Astrocyte (in vitro differentiated cells and primary cell): ENCODE results near the gene PGS1. TPM values are rescaled to one million over a fixed set of nuclear protein-coding genes. Genes with fewer than 3 reads are reported as not detected.

Source experiments
- DNase-seq: peaks from one replicate; pipeline ENCODE4 v3.0.0-alpha.2; 2010; ENCODE audit warnings: low read depth
- FAIRE-seq: peaks from 2 replicates; lab custom pipeline; 2011; peaks lifted over from hg19 to GRCh38; lab: Jason Lieb, UNC
- H2AFZ ChIP-seq: 2 replicates; pipeline ENCODE4 v1.6.0; 2012; ENCODE audit warnings: low read depth, low read length, inconsistent platforms
- H3K27ac ChIP-seq: 2 replicates; pipeline ENCODE4 v1.5.1; 2011; ENCODE audit warnings: low read depth, low read length, inconsistent platforms
- H3K27me3 ChIP-seq: 2 replicates; pipeline ENCODE4 v1.6.0; 2011; ENCODE audit warnings: low read length, inconsistent platforms; ENCODE audit not compliant: insufficient read depth
- H3K36me3 ChIP-seq: 2 replicates; pipeline ENCODE4 v1.5.1; 2011; ENCODE audit warnings: low read length, inconsistent platforms; ENCODE audit not compliant: insufficient read depth
- H3K4me1 ChIP-seq: 2 replicates; pipeline ENCODE4 v1.5.1; 2011; ENCODE audit warnings: low read length, inconsistent platforms; ENCODE audit not compliant: insufficient read depth
- H3K4me2 ChIP-seq: 2 replicates; pipeline ENCODE4 v1.6.0; 2012; ENCODE audit warnings: low read length, inconsistent platforms
- H3K4me3 ChIP-seq: 2 replicates; pipeline ENCODE4 v1.5.1; 2011; ENCODE audit warnings: low read depth, mild to moderate bottlenecking, low read length, inconsistent platforms; ENCODE audit not compliant: insufficient read depth
- H3K79me2 ChIP-seq: 2 replicates; pipeline ENCODE4 v1.6.0; 2012; ENCODE audit warnings: mild to moderate bottlenecking, low read length, inconsistent platforms; ENCODE audit not compliant: insufficient read depth
- H3K9ac ChIP-seq: 2 replicates; pipeline ENCODE4 v1.6.0; 2012; ENCODE audit warnings: mild to moderate bottlenecking, low read length, inconsistent platforms
- H3K9me3 ChIP-seq: 2 replicates; pipeline ENCODE4 v1.5.1; 2012; ENCODE audit warnings: low read depth, mild to moderate bottlenecking, low read length, inconsistent platforms; ENCODE audit not compliant: insufficient read depth
- H4K20me1 ChIP-seq: 2 replicates; pipeline ENCODE4 v1.6.0; 2012; ENCODE audit warnings: low read length, inconsistent platforms; ENCODE audit not compliant: insufficient read depth
- H3K27ac Mint-ChIP-seq: one replicate; pipeline ENCODE4 v1.8.0; 2021; ENCODE audit warnings: mild to moderate bottlenecking, mixed read lengths; ENCODE audit not compliant: unreplicated experiment
- H3K27me3 Mint-ChIP-seq: one replicate; pipeline ENCODE4 v1.8.0; 2021; ENCODE audit warnings: low read depth, mixed read lengths; ENCODE audit not compliant: unreplicated experiment
- H3K36me3 Mint-ChIP-seq: one replicate; pipeline ENCODE4 v1.8.0; 2021; ENCODE audit warnings: low read depth, mixed read lengths; ENCODE audit not compliant: unreplicated experiment
- H3K4me1 Mint-ChIP-seq: one replicate; pipeline ENCODE4 v1.8.0; 2021; ENCODE audit warnings: low read depth, mixed read lengths; ENCODE audit not compliant: unreplicated experiment
- H3K4me3 Mint-ChIP-seq: one replicate; pipeline ENCODE4 v1.8.0; 2021; ENCODE audit warnings: mild to moderate bottlenecking, moderate library complexity, mixed read lengths; ENCODE audit not compliant: unreplicated experiment
- H3K9me3 Mint-ChIP-seq: one replicate; pipeline ENCODE4 v1.8.0; 2021; ENCODE audit warnings: mild to moderate bottlenecking, mixed read lengths; ENCODE audit not compliant: unreplicated experiment
- EZH2 ChIP-seq: IDR thresholded peaks from 2 replicates; pipeline ENCODE4 v1.6.1; 2012; ENCODE audit warnings: mild to moderate bottlenecking, low read length, inconsistent platforms; ENCODE audit not compliant: insufficient read depth
- total RNA-seq: library from RNA; stranded (reverse); gene quantifications from 2 replicates; pipeline ENCODE4 v1.2.1, GENCODE V29; 2021
- TF ChIP-seq, protein P1 (sequence below): IDR thresholded peaks from 2 replicates; pipeline ENCODE4 v1.5.1; 2011; ENCODE audit warnings: low read depth, mild to moderate bottlenecking, inconsistent platforms, low read length, moderate library complexity; ENCODE audit not compliant: insufficient read depth

PGS1 gene
- total RNA-seq, 1 donor from 2014 or later, result 32.0 TPM

DNA sequence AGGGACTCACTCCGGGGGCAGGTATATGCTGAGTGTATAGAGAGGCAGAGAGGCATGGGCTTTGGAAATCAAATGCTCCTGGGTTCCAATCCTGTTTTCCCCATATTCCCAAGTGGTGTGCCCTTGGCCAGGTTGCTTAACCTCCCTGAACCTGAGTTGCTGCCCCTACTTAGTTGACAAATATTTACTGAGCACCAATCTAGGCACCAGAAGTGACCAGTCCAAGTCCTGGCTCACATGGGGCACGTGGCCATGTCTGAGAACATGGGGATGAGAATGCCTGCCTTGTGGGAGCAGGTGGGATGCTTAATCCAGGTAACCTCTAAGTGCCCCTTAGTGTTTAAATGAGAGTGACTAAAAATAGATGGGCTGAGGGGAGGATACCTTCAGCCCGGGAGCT is 22.7 kb upstream of the PGS1 start:
- H3K4me1 Mint-ChIP-seq, result peaks cover 33% of the 10 kb centered on the region
- H3K9me3 Mint-ChIP-seq, result no peaks in the 10 kb centered on the region
- no peaks in the 10 kb centered on the region for H3K27me3 Mint-ChIP-seq
- no peak for DNase-seq
- no peak for FAIRE-seq
- Histone ChIP-seq H3K79me2 (peaks cover 38% of the 10 kb centered on the region), H4K20me1 (peaks cover 42% of the 10 kb centered on the region), H3K27me3 (no peaks in the 10 kb centered on the region), H3K9me3 (no peaks in the 10 kb centered on the region), H3K4me2 (peak overlapping the region; percentile 94), H3K4me3 (no peak overlapping the region), H3K9ac (peak overlapping the region; percentile 30), H3K4me1 (peaks cover 60% of the 10 kb centered on the region), H3K27ac (no peak overlapping the region), H2AFZ (no peak overlapping the region), H3K36me3 (peaks cover 5% of the 10 kb centered on the region)
- peak overlapping the region; percentile 77 for H3K4me3 Mint-ChIP-seq
- TF ChIP-seq, protein P1, sequence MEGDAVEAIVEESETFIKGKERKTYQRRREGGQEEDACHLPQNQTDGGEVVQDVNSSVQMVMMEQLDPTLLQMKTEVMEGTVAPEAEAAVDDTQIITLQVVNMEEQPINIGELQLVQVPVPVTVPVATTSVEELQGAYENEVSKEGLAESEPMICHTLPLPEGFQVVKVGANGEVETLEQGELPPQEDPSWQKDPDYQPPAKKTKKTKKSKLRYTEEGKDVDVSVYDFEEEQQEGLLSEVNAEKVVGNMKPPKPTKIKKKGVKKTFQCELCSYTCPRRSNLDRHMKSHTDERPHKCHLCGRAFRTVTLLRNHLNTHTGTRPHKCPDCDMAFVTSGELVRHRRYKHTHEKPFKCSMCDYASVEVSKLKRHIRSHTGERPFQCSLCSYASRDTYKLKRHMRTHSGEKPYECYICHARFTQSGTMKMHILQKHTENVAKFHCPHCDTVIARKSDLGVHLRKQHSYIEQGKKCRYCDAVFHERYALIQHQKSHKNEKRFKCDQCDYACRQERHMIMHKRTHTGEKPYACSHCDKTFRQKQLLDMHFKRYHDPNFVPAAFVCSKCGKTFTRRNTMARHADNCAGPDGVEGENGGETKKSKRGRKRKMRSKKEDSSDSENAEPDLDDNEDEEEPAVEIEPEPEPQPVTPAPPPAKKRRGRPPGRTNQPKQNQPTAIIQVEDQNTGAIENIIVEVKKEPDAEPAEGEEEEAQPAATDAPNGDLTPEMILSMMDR, result no peak
- no peak for TF ChIP-seq EZH2
- H3K36me3 Mint-ChIP-seq, result no peaks in the 10 kb centered on the region
- H3K27ac Mint-ChIP-seq, result peak overlapping the region; percentile 80

DNA sequence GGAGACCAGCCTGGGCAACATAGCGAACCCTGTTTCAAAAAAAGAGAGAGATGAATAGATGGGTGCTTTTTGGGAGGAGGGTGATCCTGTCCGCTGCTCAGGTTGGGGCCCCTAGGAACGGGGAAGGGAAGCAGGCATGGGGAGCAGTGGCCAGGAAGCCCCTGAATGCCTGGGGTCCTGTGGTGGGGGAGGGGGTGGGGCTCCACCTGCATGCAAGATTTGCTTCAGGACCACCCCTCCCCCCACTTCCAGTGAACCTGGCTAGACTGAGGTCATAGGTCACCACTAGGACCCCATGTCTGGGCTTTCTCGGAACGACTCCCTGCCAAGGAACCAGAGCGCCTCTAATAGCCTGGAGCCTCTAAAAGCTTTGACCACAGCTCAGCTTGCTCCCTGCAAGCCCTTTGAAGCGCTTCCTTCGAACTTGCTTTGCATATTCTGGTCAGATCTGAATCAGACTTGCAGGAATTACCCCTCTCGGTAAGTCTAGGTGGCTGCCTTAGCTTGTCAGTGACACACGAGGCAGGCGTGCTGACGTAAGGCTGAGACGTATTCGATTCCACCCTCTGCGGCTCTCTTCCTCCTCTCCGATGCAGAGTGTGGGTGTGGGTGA is 22.2 kb upstream of the PGS1 start:
- no peak overlapping the region for H3K4me3 ChIP-seq
- Mint-ChIP-seq H3K36me3 (no peaks in the 10 kb centered on the region), H3K9me3 (no peaks in the 10 kb centered on the region), H3K4me1 (peaks cover 34% of the 10 kb centered on the region), H3K4me3 (peak overlapping the region; percentile 77), H3K27me3 (no peaks in the 10 kb centered on the region), H3K27ac (peak overlapping the region; percentile 80)
- peaks cover 42% of the 10 kb centered on the region for H4K20me1 ChIP-seq
- peak overlapping the region; percentile 30 for H3K9ac ChIP-seq
- H3K27me3 ChIP-seq, result no peaks in the 10 kb centered on the region
- FAIRE-seq (no peak), DNase-seq (peak; percentile 98)
- peaks cover 38% of the 10 kb centered on the region for H3K79me2 ChIP-seq
- H3K36me3 ChIP-seq, result peaks cover 5% of the 10 kb centered on the region
- peaks cover 59% of the 10 kb centered on the region for H3K4me1 ChIP-seq
- H3K9me3 ChIP-seq, result no peaks in the 10 kb centered on the region
- TF ChIP-seq, protein P1, result no peak
- TF ChIP-seq EZH2, result no peak
- H3K4me2 ChIP-seq, result peak overlapping the region; percentile 94
- H3K27ac ChIP-seq, result peak overlapping the region; percentile 38
- no peak overlapping the region for H2AFZ ChIP-seq

DNA sequence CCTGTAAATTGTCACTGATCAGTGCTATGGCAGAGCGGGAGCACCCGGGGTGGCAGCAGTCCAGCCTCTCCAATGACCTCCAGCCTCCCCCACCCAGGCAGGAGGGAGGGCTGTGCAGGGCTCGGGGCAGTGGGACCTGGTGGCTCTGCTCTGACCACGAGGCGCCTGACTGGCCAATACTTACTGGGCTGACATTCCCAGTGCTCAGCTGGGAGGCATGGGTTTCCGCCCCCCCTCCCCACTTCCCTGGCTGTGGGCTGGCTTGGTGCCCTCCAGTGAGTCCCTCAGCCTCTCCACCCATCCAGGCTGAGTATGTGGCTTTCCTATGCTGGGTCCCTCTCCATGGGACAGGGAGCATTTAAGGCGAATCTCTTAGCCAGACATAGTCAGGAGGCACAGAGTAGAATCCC is 21.3 kb upstream of the PGS1 start:
- H3K79me2 ChIP-seq, result peaks cover 38% of the 10 kb centered on the region
- H3K4me3 ChIP-seq, result peak overlapping the region; percentile 80
- Mint-ChIP-seq H3K27ac (peak overlapping the region; percentile 80), H3K36me3 (no peaks in the 10 kb centered on the region), H3K27me3 (peaks cover 3% of the 10 kb centered on the region), H3K4me3 (peak overlapping the region; percentile 87), H3K4me1 (peaks cover 30% of the 10 kb centered on the region), H3K9me3 (no peaks in the 10 kb centered on the region)
- H3K27me3 ChIP-seq, result no peaks in the 10 kb centered on the region
- H3K4me1 ChIP-seq, result peaks cover 49% of the 10 kb centered on the region
- peaks cover 5% of the 10 kb centered on the region for H3K36me3 ChIP-seq
- FAIRE-seq (no peak), DNase-seq (peak; percentile 70)
- H3K27ac ChIP-seq, result peak overlapping the region; percentile 80
- peak overlapping the region; percentile 94 for H3K4me2 ChIP-seq
- peak overlapping the region; percentile 93 for H3K9ac ChIP-seq
- H4K20me1 ChIP-seq, result peaks cover 42% of the 10 kb centered on the region
- H2AFZ ChIP-seq, result no peak overlapping the region
- no peak for TF ChIP-seq EZH2
- TF ChIP-seq, protein P1, result no peak
- H3K9me3 ChIP-seq, result no peaks in the 10 kb centered on the region
